Spleen (tissue), 11 donors: ENCODE measurements around the gene CCDC107. TPM values are rescaled to one million over a fixed set of nuclear protein-coding genes. Genes with fewer than 3 reads are reported as not detected.
"Not testable (repeated sequence)": the region's sequence is repeated elsewhere in the genome, so short reads cannot be mapped to it uniquely, and the experiment has no call there.

Experiments used
- DNase-seq: peaks from one replicate; pipeline ENCODE4 v3.0.0-alpha.2; 2020
- H3K27ac ChIP-seq, 8 donors: fragments of 200-600 bp; sonication (generic) in 7 of 8; 1 replicate in 4 of 8; 2 replicates in 4 of 8; pipeline versions ENCODE4 v1.5.0 to v1.8.0; 2016 to 2021; ENCODE audit warnings: inconsistent platforms in 4 of 8, mild to moderate bottlenecking in 4 of 8, moderate library complexity in 1 of 8
- H3K27me3 ChIP-seq, 7 donors: fragments of 200-600 bp; sonication (generic) in 6 of 7; replicated peaks in 1 of 7; 1 replicate in 4 of 7; 2 replicates in 3 of 7; pipeline versions ENCODE4 v1.5.0 to v1.8.0; 2016 to 2021; ENCODE audit warnings: inconsistent platforms in 3 of 7, mild to moderate bottlenecking in 1 of 7
- H3K36me3 ChIP-seq, 6 donors: fragments of 200-600 bp; sonication (generic) in 5 of 6; 1 replicate in 4 of 6; 2 replicates in 2 of 6; pipeline versions ENCODE4 v1.5.0 to v1.8.0; 2016 to 2021; ENCODE audit warnings: inconsistent platforms in 2 of 6
- H3K4me1 ChIP-seq, 6 donors: fragments of 200-600 bp; sonication (generic) in 5 of 6; 1 replicate in 3 of 6; 2 replicates in 3 of 6; pipeline versions ENCODE4 v1.5.0 to v1.8.0; 2016 to 2021; ENCODE audit warnings: inconsistent platforms in 3 of 6
- H3K4me3 ChIP-seq, 8 donors: fragments of 200-600 bp; sonication (generic) in 7 of 8; 1 replicate in 4 of 8; 2 replicates in 4 of 8; pipeline versions ENCODE4 v1.5.0 to v1.8.0; 2016 to 2021; ENCODE audit warnings: inconsistent platforms in 4 of 8, mild to moderate bottlenecking in 4 of 8, moderate library complexity in 2 of 8
- H3K9me3 ChIP-seq, 8 donors: fragments of 200-600 bp; sonication (generic) in 7 of 8; 1 replicate in 4 of 8; 2 replicates in 4 of 8; pipeline versions ENCODE4 v1.5.0 to v1.8.0; 2016 to 2021; ENCODE audit warnings: inconsistent platforms in 4 of 8
- POLR2A ChIP-seq, 3 donors: fragments of 450-650 bp; IDR thresholded peaks; one replicate each; pipeline ENCODE4 v1.5.1; 2017; ENCODE audit warnings: antibody characterized with exemption in 3 of 3, mild to moderate bottlenecking in 1 of 3
- POLR2AphosphoS5 ChIP-seq, 3 donors: sonication (generic); formaldehyde crosslinking; IDR thresholded peaks; one replicate each; pipeline ENCODE4 v1.5.1; 2017; ENCODE audit warnings: antibody characterized with exemption in 3 of 3
- WGBS, 5 donors: extraction: QIAGEN DNeasy Blood & Tissue Kit in 3 of 5; methylation state at CpG; one replicate each; pipeline versions ENCODE4 v1.1.5 to v1.1.7; 2013 to 2018; 5-methylcytosine and 5-hydroxymethylcytosine counted together
- intact Hi-C: fragments of 100-400 bp; cut with DNase I; formaldehyde crosslinking; loops from one replicate; pipeline ENCODE4 v1.15.0; 2023; ENCODE audit warnings: low total_unique reads
- polyA plus RNA-seq, 3 donors: library from polyadenylated mRNA; stranded (reverse); fragments of 200-250 nt; gene quantifications; one replicate each; pipeline ENCODE4 v1.2.1, GENCODE V29; 2013
- total RNA-seq, 7 donors: library from RNA; depleted of rRNA in 3 of 7; stranded (reverse); fragments of >200 nt in 3 of 7; fragmentation: NEBNext Ultra II Directional in 4 of 7; extraction: Animal tissue kit (Norgen Biotek cat#: 25700) in 4 of 7; gene quantifications; one replicate each; pipeline versions ENCODE4 v1.1.0 to v1.2.1, GENCODE V29; 2016 to 2021
- TF ChIP-seq, protein P1 (sequence below), 11 experiments: fragments of 200-600 bp in 7 of 11; fragments of 450-650 bp in 4 of 11; sonication (generic) in 4 of 11; IDR thresholded peaks in 8 of 11; conservative IDR thresholded peaks in 3 of 11; 1 replicate in 7 of 11; 2 replicates in 4 of 11; pipeline versions ENCODE4 v1.4.0 to v1.8.0; 2016 to 2021; ENCODE audit warnings: antibody characterized with exemption in 11 of 11, inconsistent platforms in 4 of 11, mild to moderate bottlenecking in 1 of 11
- donor health status: healthy with polysubstance abuse.
- donor health status: DM: no; HTN: no; CAD: no; lungs with moderate emphysema.
- donor health status: DM: no; HTN: no; CAD: no.
- donor health status: Bipolar disorder and iron deficiency.
- donor health status: healthy.
- donor health status: DM: no; HTN: no; CAD: no.
- donor health status: DM: yes; HTN: yes; CAD: no.

Gene CCDC107
- total and polyA plus RNA-seq, 10 donors = 14.4 to 46.9 (median 21.3) TPM

DNA sequence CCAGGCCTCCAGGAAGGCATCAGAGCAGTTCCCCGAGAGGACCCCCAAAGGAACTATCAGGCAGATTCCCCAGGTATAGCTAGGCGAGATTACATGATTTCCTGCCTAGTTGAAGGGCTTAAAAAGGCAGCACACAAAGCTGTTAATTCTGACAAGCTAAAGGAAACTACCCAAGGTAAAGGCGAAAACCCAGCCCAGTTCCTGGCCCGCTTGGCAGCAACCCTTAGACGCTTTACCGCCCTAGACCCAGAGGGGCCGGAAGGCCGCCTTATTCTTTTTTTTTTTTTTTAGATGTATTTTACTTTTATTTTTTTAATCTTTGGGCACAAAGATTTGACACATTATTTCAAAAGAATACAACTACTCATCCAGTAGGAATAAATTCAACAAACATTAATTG lies 19.3 kb upstream of the CCDC107 start:
- WGBS, 5 donors = 13 to 40% (median 31%) methylated on average over 6 to 8 of the region's 8 CpGs
- TF ChIP-seq POLR2AphosphoS5 (IDR thresholded peaks at IDR 0.05) = peak in 1 of 3 donors; percentile 11
- Histone ChIP-seq H3K4me1 (peaks cover 28 to 95% (median 73%) of the 10 kb centered on the region in 6 donors), H3K27ac (peak overlapping the region; percentile 35 to 95 (median 74))
- H3K9me3 ChIP-seq, intact Hi-C loops, H3K4me3 ChIP-seq, H3K36me3 ChIP-seq, H3K27me3 ChIP-seq, DNase-seq: not testable (repeated sequence)

DNA sequence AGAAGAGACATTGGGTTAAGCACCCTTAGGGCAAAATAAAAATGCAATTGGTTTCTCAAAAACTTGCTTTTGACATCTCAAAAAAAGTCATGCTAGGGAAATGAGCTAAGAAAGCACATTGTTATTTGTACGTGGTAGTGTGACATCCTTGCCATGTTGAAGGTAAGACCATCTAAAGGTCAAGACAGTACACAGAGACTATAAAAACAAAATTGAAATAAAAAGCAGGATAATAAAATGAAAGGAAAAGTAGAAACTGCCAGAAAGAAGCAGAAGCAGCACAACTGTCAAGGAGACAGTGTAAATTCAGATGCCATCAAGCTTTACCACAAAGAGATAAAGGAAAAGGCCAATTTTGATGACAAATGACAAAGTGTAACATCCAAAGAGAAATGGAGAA lies 18.9 kb upstream of the CCDC107 start:
- H3K27me3 ChIP-seq, H3K4me3 ChIP-seq, H3K36me3 ChIP-seq, H3K9me3 ChIP-seq, DNase-seq, intact Hi-C loops: not testable (repeated sequence)
- 9 to 30% (median 20%) methylated on average over 1 of the region's 1 CpG for WGBS, 5 donors
- peak overlapping the region; percentile 42 to 95 (median 74) for H3K27ac ChIP-seq
- H3K4me1 ChIP-seq = peaks cover 28 to 95% (median 71%) of the 10 kb centered on the region in 6 donors

DNA sequence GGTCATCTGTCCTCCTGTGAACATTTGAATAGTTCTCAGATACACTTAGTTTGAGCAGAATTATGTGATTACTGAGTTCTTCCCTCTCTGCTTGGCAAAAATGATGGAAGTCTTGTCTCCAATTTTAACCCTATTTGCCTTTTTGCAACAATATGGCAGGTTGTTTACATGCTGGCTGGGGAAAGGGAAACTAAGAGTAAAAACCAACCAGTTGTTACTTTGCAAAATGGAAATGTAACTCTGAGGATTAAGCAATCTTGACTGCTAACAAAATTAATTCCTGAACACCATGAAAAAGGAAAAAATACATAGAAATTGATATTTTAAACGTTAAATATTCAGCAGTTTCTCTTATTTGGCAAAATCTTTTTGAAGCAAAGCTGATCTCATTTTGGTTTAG lies 18.5 kb upstream of the CCDC107 start:
- Histone ChIP-seq H3K4me1 (peaks cover 28 to 95% (median 70%) of the 10 kb centered on the region in 6 donors), H3K27me3 (no peaks in the 10 kb centered on the region), H3K36me3 (peaks cover 0 to 7% (median 0%) of the 10 kb centered on the region in 6 donors), H3K4me3 (no peak overlapping the region), H3K27ac (peak overlapping the region; percentile 42 to 95 (median 74)), H3K9me3 (no peaks in the 10 kb centered on the region)
- WGBS, 5 donors = 64 to 71% (median 67%) methylated on average over 1 of the region's 1 CpG
- no peak for DNase-seq
- intact Hi-C loops = no loop called here
- TF ChIP-seq POLR2AphosphoS5 (IDR thresholded peaks at IDR 0.05) = no peak

DNA sequence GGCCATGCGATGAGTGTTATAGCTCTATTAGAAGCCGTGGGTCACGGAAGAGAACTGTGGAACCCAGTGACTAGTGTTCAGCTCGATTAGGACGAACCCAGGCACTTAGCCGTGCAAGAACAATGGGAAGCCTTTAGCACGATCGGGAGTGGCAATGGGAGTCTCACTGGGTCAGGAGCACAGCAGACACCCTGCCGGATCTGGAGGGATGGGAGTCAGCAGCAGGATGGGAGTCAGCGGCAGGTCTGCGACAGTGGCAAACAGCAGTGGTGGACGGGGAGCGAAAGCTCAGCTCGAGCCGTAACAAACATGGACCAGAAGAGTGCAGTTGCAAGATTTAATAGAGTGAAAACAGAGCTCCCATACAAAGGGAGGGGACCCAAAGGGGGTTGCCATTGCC lies 17.7 kb upstream of the CCDC107 start:
- H3K27me3 ChIP-seq, DNase-seq, intact Hi-C loops, H3K9me3 ChIP-seq, H3K36me3 ChIP-seq, H3K4me3 ChIP-seq: not testable (repeated sequence)
- Histone ChIP-seq H3K27ac (peak overlapping the region in 6 of 8 donors; percentile 49 to 95 (median 78)), H3K4me1 (peaks cover 27 to 95% (median 70%) of the 10 kb centered on the region in 6 donors)
- TF ChIP-seq POLR2AphosphoS5 (IDR thresholded peaks at IDR 0.05) = peak in 1 of 3 donors; percentile 19
- WGBS, 5 donors = 95 to 99% (median 98%) methylated on average over 15 of the region's 15 CpGs

DNA sequence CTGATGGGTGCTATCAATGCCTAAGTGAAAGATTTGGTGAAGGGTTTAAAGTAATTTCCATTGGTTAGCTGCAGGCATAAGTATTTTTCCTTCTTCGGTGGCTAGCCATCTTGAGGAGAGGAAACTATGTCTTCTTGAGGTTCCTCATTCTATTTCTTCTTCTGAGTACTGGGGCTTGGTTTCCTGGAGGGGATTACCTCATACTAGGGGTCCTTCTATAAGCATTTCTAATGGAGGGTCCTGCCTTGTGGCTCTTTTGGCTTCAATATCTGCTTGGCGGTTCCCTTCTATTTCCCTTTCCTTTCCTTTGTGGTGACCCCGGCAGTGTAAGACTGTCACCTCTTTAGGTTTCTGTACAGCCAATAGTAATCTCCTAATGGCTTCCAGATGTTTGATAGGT lies 16.6 kb upstream of the CCDC107 start:
- H3K36me3 ChIP-seq, intact Hi-C loops, DNase-seq, H3K9me3 ChIP-seq, H3K4me3 ChIP-seq, H3K27me3 ChIP-seq: not testable (repeated sequence)
- WGBS, 5 donors = 44 to 58% (median 47%) methylated on average over 3 of the region's 3 CpGs
- Histone ChIP-seq H3K4me1 (peaks cover 28 to 95% (median 66%) of the 10 kb centered on the region in 6 donors), H3K27ac (peak overlapping the region in 6 of 8 donors; percentile 22 to 95 (median 50))

DNA sequence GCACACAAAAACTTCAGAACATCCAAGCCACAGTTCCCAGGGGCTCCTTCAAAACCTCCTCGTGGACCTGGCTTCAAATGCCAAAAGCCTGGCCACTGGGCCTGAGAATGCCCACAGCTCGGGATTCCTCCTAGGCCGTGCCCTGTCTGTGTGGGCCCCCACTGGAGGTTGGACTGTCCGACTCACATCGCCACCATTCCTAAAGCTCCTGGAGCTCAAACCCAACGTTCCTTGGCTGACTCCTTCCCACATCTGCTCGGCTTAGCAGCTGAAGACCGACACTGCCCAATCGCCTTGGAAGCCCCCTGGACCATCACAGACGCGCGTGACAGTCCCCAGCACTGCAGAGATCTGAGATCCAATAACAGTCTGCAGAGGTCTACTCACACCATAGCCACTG lies 15.0 kb upstream of the CCDC107 start:
- peaks cover 24 to 93% (median 65%) of the 10 kb centered on the region in 6 donors for H3K4me1 ChIP-seq
- DNase-seq = no peak
- TF ChIP-seq POLR2A (IDR thresholded peaks at IDR 0.05) = no peak
- TF ChIP-seq, protein P1, sequence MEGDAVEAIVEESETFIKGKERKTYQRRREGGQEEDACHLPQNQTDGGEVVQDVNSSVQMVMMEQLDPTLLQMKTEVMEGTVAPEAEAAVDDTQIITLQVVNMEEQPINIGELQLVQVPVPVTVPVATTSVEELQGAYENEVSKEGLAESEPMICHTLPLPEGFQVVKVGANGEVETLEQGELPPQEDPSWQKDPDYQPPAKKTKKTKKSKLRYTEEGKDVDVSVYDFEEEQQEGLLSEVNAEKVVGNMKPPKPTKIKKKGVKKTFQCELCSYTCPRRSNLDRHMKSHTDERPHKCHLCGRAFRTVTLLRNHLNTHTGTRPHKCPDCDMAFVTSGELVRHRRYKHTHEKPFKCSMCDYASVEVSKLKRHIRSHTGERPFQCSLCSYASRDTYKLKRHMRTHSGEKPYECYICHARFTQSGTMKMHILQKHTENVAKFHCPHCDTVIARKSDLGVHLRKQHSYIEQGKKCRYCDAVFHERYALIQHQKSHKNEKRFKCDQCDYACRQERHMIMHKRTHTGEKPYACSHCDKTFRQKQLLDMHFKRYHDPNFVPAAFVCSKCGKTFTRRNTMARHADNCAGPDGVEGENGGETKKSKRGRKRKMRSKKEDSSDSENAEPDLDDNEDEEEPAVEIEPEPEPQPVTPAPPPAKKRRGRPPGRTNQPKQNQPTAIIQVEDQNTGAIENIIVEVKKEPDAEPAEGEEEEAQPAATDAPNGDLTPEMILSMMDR (IDR thresholded peaks at IDR 0.05 in 8 of 11, conservative IDR thresholded peaks at IDR 0.05 in 3 of 11) = no peak
- no peak for TF ChIP-seq POLR2AphosphoS5 (IDR thresholded peaks at IDR 0.05)
- H3K27ac ChIP-seq = peak overlapping the region in 2 of 8 donors; percentile 93 to 95
- H3K4me3 ChIP-seq = no peak overlapping the region
- H3K27me3 ChIP-seq = no peaks in the 10 kb centered on the region
- 89 to 98% (median 96%) methylated on average over 12 of the region's 12 CpGs for whole genome bisulfite sequencing, 5 donors
- peaks cover 0 to 7% (median 0%) of the 10 kb centered on the region in 6 donors for H3K36me3 ChIP-seq
- no peaks in the 10 kb centered on the region for H3K9me3 ChIP-seq
- intact Hi-C loops = no loop called here

DNA sequence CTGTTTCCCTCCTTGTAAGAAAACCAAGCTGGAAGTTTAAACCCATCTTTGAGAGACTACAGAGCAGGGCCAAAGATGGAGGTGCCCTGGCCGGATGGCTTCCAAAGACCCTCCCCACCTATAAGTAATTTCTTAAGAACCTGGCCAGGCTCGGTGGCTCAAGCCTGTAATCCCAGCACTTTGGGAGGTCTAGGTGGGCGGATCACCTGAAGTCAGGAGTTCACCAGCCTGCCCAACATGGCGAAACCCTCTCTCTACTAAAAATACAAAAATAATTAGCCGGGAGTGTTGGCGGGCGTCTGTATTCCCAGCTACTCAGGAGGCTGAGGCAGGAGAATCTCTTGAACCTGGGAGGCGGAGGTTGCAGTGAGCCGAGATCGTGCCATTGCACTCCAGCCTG lies 12.4 kb upstream of the CCDC107 start:
- intact Hi-C loops, H3K9me3 ChIP-seq, H3K36me3 ChIP-seq, H3K27me3 ChIP-seq, DNase-seq: not testable (repeated sequence)
- Histone ChIP-seq H3K4me3 (peak overlapping the region; percentile 35 to 74 (median 55)), H3K4me1 (peaks cover 33 to 96% (median 66%) of the 10 kb centered on the region in 6 donors), H3K27ac (peak overlapping the region; percentile 82 to 95 (median 94))
- WGBS, 5 donors = 29 to 43% (median 38%) methylated on average over 10 of the region's 10 CpGs
